GM18870 (cell line): ENCODE results near the gene ANKRD12.

Experiments used
- ATAC-seq: cut with Tn5 transposase; IDR thresholded peaks from one replicate; pipeline ENCODE4 v1.9.1; 2021; ENCODE audit warnings: moderate library complexity; ENCODE audit not compliant: unreplicated experiment

ANKRD12 gene

DNA sequence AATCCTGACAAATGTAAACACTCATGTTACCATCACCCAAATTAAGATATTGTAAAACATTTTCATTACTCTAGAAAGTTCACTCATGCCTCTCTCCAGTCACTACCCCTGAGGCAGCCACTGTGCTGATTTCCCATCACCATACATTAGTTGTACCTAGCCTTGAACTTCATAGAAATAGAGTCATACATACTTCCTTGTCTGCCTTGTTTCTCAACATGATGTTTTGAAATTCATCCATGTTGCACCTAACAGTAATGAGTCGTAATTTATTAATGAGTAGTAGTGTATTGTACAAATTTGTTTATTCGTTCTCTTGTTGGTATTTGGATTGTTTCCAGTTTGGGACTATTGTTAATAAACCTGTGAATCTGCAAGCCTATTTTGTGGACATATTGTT, 149.0 kb downstream of the ANKRD12 start:
- ATAC-seq, result no peak

DNA sequence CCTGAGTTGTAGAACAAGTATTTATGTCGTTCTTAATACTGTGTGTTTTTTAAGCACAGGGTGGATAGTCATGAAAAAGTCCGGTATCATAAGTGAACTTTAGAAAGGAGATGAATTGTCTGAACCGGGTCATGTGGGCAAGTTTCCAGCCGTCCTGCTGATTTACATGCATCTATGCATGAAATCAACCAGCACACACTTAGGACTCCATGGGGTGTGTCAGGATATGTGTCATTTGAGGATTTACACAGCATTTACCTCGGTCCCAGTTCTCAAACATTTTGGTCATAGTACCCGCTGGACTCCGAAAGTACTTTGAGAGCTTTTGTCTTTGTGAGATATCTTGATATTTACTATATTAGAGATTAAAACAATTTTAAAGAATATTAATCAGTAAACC, 150.5 kb downstream of the ANKRD12 start:
- ATAC-seq, result no peak

DNA sequence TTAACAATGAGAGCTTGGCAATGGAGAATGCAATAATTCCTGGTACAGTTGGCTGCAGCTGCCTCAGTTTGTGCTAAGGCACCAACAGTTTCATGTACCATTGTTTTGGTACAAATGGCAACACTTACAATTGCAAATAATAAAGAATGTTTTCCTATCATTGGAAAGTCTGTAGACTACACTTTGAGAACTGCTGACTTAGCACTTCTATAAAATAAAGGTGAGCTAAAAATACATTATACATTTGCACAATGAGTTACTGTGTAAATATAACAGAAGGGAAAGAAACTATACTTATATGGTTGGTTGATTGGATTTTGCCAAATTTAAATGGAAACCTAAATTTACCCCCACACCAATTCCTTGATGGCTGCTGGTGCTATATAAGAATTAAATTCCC, 153.1 kb downstream of the ANKRD12 start:
- ATAC-seq, result no peak

DNA sequence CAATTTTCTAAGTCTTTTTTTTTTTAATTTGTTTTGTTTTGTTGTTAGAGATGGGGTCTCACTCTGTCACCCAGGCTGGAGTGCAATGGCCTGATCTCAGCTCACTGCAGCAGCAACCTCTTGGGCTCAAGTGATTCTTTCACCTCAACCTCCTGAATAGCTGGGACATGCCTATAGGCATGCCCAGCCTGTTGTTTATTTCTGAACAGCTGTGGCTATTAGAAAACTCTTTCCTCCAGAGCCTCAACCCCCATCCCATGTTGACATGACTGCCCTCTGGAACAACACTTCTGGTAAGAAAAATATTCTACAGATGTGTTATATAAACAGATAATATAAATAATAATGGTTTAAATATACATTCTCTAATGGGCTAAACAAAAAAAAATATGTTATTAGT, 153.6 kb downstream of the ANKRD12 start:
- no peak for ATAC-seq

DNA sequence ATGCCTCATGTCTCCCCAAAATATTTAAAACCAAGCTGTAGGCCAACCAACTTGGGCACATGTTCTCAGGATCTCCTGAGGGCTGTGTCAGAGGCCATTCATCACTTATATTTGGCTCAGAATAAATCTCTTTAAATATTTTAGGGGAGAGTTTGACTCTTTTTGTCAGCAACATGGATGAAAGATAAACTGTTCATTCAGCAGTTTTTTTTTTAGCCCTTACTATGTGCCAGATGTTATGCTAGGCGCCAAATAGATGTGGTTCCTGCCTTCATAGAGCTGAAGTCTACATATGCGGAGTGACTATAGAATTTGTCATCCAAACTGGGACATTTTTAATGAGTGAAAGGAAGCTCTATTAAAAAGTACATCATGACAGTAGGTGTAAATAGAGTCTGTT, 155.5 kb downstream of the ANKRD12 start:
- no peak for ATAC-seq

DNA sequence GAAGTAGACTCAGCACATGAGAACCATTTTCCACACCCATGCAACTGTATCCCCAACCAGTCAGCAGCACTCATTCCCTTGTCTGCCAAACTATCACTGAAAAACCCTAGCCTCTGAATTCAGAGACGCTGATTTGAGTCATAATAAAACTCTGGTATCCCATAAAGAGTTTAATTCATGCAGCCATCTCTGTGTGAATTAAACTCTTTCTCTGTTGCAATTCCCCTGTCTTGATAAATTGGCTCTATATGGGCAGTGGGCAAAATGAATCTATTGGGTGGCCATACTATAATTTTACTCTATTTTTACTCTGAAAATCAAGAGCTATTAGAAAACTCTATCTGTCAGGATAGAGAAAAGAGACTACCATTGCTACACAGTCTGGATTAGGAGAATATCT, 157.4 kb downstream of the ANKRD12 start:
- no peak for ATAC-seq

DNA sequence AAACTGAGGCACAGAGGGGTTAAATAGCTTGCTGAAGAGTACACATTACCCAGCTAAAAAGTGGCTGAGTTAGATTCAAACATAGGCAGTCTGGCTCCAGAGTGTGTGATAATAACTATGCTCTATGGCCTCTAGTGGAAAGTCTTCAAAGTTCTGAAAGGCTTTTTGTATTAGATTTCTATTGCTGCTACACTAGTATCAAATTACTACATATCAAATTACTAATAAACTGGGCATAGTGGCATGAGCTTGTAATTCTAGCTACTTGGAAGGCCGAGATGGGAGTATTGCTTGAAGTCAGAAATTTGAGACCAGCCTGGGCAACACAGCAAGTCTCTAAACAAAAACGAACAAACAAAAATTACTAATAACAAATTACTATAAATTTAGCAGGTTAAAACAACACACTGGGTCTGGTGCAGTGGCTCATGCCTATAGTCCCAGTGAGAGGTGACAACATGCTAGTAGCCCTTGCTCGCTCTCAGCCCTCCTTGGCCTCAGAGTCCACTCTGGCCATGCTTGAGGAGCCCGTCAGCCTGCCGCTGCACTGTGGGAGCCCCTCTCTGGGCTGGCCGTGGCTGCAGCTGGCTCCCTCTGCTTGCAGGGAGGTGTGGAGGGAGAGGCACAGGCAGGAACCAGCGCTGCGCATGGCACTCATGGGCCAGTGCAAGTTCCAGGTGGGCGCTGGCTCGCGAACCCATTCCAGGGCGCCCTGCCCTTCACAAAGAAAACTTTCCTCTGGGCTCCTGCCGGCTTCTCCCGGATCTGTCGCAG, 159.8 kb downstream of the ANKRD12 start:
- no peak for ATAC-seq

DNA sequence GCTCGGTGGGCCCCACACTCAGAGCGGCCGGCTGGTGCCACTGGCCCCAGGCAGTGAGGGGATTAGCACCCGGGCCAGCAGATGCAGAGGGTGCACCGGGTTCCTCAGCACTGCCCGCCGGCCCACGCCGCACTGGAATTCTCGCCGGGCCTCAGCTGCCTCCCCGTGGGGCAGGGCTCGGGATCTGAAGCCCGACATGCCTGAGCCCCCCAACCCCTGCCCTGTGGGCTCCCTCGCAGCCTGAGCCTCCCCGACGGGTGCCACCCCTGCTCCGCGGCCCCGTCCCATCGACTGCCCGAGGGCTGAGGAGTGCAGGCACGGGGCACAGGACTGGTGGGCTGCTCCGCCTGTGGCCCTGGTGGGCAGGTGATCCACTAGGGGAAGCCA, 160.4 kb downstream of the ANKRD12 start:
- no peak for ATAC-seq

DNA sequence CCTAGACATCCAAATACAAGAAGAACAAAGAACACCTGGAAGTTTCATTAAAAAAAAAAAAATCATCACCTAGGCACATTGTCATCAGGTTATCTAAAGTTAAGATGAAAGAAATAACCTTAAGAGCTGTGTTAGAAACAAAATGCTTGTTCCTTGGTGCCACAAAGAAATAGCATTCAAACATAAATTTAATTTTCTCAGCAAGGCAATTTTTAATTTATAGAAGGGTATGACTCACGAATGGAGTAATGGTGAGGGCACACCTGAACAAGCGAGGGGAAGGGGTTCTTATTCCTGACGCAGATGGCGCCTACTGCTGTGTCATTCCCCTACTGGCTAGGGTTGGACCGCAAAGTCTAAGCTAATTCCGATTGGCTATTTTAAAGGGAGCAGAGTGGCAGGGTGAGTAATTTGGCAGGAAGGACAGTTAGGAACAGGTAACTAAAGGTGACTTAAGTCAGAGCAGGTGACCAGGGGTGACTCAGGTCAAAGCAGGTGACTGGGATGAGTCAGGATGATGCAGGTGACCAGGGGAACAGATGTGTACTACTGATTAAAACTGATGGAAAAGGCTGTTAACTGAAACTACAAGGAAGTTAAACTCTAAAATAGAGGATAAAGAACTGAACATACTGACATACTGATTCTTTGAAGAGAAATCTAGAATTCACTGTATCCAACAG, 167.9 kb downstream of the ANKRD12 start:
- ATAC-seq, result no peak

DNA sequence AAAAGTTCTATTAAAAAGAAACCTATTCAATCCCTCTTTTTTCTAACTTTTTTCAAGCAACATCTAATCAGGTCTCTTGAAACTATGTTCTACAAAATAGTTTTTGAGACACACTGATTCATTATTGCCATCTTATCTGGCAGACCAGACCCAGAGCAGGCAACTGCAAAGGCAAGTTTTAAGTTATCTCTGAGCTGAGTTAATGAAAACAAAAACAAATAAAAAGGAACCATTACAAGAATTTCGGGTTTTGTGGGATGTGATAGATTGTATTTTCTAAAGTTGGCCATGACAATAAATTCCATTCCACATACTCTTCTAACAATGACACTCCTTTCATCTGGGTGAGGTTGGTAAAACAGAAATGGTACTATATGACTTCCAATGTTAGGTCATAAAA, 182.8 kb downstream of the ANKRD12 start:
- no peak for ATAC-seq

DNA sequence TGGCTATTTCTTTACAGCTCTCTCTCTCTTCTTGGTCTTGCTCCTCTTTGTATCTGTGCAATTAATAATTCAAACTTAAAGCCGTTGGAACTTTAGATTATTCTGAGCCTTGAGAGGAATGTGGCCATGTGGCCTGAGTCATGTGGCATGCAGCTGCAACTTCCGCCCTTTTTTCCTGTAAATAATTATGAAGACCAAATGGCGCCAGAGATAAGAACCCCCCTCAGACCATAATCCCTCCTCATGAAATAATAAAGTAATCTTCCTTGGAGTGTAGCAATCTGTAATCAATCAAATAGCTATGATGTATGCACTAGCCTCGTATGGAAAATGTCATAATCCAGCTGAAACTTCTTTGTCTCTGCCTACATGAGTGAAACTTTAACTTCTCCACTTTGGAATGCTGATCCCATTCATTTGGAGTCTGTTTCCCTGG, 184.5 kb downstream of the ANKRD12 start:
- ATAC-seq, result no peak

DNA sequence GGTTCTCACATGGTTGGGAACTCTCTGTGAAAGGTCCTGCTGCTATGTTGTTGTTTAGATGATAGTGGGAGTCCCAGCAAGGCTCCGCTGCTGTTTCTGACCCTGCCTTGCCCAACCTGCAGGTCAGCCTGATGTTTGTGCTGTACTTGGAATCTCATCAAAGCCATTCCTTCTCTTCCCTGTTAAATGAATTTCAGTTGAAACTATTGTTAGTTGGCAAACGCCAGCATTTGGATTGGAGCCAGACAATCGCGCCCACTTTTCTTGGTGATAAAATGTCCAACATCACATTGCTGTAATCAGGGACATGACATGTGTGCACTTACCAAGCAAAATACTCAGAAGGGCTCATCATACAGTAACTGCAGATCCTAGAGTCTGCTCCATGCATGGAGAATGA, 185.2 kb downstream of the ANKRD12 start:
- no peak for ATAC-seq

- ATAC-seq, result no peak
These were observed 186.2 kb downstream of the ANKRD12 start for GRCh38 chr18:9322744-9323143.

- ATAC-seq, result no peak
These were observed 187.3 kb downstream of the ANKRD12 start for GRCh38 chr18:9323750-9324445.

GRCh38 chr18:9325716-9326115, 189.1 kb downstream of the ANKRD12 start:
- ATAC-seq, result no peak

- ATAC-seq, result no peak
These were observed 192.2 kb downstream of the ANKRD12 start for GRCh38 chr18:9328776-9329175.

GRCh38 chr18:9329471-9329870, 192.9 kb downstream of the ANKRD12 start:
- no peak for ATAC-seq

GRCh38 chr18:9330419-9330818, 193.8 kb downstream of the ANKRD12 start:
- no peak for ATAC-seq

DNA sequence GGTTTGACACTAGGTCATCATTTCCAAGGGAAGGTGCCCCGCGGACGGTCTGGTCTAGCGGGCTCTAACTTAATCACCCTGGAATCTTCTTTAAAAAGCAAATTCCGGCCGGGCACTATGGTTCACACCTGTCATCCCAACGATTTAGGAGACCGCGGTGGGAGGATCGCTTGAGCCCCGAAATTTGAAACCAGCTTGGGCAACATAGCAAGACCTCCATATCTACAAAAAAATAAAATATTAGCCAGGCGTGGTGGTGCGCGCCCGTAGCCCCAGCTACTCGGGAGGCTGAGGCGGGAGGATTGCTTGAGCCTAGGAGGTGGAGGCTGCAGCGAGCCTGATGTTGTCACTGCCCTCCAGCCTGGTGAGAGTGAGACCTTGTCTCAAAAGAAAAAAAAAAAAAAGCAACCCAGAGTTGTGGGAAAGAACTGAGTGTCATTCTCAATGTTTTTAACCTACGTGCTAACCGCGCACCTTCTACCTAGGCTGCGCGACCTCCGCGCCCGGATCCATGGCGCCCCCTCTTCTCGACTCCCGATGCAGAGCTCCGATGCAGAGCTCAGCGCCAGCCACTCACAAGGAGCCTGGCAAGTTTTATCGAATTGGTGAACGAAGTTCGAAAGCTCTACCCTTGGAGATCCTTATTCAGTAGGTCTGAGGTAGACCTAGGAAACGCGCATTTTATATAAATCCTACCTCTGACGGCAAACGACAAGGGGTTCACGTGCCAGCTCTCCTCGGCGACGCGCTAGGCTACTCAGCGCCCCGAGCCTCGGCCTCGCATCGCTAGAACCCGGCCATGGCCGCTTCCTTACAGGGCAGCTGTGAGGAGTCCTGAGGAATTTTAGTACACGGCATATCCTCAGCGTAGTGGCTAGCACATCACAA, 197.1 kb downstream of the ANKRD12 start:
- no peak for ATAC-seq

DNA sequence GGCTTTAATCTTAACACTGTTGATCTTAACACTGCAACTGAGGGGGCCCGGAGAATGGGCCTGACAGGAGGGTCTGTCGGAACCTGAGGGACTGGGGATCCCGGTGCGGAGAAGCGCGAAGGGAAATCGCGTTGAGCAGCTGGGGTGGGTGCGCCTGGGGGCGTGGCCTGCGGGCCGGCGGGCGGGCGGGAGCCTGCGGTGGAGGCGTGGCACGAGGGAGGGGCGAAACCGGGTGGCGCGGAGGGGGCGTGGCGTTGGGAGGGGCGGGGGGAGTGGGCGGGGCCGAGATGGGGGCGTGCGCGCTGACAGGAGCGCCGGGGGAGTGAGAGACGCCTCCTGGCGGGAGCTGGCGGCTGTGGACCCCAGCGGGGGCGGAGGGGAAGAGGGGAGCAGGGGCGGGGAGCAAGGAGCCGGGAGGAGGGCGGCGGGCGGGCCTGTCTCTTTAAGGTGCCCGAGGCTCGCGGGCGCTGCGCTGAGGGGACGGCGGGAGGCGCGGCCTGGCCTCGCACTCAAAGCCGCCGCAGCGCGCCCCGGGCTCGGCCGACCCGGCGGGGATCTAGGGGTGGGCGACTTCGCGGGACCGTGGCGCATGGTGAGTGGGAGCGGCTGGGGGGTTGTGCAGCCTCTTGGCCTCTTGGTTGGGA, 197.9 kb downstream of the ANKRD12 start, which contains the start of gene TWSG1:
TWSG1 (plus strand) TSS at position 445 of the 644 bp plus-strand sequence. CDS start 2,457 bp downstream, outside the sequence.
- peak; percentile 29 for ATAC-seq
